ENCODE data around the gene LCE7A.

Gene LCE7A

DNA sequence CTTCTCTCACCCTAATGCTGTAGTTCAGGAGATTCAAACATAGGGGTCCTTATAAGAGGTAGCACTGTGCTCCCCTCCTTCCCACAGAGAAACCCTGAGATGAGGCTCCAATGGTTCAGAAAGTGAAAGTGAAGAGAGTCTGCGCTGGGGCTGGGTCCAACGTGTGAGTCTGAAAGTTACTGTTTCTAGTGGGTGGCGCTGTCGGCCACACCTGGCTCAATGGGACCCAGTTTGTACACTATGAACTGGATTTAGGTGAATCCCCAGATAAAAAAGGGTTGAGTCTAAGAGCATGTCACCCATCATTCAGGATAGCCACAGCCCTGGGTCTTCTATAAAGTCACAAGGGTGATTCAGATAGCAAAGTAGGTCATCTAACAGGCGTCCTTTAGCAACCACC, 21.1 kb downstream of the LCE7A start:
- no peak for DNase-seq

DNA sequence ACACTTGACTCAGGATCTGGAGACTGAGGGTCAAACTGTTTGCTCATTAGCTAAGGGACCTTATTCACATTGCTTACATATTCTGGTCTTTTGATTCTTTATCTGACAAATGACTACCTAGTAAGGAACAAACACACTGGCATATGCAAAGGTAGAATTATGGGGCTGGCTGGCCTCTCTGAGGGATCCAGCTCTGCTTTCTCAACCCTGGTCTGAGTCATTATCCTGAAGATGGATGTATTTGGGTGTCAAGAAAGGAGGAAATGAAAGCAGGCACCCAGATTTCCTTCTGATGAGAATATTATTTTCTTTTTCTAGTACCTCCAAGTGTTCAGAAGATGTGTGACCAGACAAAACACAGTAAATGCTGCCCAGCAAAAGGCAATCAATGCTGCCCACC, 24.3 kb downstream of the LCE7A start:
- no peak for DNase-seq

DNA sequence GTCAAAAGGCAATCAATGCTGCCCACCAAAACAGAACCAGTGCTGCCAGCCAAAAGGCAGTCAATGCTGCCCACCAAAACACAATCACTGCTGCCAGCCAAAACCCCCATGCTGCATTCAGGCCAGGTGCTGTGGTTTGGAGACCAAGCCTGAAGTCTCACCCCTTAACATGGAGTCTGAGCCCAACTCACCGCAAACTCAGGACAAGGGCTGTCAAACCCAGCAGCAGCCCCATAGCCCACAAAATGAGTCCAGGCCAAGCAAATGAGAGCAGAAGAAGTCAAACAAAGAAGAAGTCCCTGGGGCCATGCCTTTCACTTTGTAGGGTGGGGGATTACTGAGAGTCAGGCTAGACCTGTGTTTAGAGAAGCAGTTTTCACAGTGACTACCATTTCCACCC, 24.7 kb downstream of the LCE7A start:
- no peak for DNase-seq

DNA sequence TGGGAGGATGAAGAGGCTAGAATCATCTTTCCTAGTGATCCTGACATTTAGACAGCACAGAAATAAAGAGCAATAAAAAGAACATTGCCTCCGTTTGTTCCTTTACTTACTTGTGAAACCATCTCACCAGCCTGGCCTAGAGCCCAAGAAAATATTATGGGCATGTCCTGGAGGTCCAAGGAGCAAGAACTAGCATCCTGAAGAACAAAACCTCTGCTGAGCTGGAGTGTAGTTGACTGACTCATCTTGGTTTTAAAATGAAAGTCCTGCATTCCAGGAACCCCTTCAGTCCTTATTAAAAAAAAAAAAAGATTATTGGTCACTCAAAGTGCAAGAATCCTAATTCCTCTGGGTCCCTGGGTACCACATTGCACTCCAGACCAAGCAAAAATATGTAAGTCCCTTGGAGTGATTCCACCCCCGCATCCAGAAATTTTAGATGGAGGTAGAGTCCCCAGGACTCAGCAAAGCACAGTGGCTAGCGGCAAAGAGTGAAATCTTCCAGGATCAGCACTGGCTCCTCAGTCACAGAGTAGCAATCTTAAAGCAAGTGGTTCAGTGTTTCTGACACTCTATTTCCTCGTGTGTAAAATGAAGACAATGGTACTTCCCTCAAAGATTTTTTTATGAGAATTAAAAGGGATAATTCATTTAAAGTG, 25.3 kb downstream of the LCE7A start:
- DNase-seq = no peak

DNA sequence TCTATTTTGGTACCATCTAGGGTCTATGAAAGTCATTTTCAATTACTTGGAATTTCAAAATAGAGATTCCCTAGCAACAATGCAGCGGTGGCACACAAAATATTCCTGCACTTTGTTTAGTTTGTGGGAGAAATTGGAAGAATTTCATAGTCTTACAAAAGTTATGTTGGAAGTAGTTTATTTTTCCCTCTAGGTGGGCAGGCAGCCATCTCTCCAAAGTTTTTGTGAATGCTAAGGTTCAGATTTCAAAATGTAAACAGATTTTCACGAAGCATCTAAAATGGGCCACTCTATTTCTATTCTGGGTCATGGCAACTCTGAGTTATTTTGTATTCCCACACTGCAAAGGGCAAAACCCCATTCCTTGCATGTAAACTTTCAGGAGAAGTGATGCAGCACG, 26.3 kb downstream of the LCE7A start:
- no peak for DNase-seq

DNA sequence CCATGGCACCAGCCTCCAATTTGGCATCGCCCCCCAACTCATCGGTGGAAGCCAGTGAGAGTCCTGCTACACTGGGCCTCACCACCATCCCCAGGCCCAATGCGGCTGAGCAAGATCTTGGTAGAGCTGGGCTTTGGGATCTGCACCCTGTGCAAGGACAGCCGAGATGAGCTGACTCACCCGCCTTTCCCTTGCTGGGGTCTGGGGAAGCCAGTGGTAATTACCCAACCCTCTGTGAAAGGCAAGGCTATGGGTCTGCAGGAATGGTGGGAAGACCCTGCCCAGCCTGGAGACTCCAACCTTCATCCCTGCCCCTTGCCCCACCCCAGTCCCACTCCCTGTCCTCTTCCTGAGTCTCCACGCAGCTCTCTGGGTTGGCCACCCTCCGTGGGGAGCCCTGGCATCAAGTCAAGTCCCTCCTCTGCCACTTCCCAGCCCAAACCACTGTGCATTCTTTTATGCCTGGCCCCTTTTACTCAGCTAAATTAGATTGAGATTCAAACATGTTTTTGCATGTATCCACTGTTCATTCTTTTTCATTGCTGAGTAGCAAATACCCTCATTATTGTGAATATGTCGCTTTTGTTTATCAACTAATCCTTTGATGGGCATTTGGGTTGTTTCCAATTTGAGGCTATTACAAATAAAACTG, 27.1 kb downstream of the LCE7A start:
- DNase-seq = no peak

DNA sequence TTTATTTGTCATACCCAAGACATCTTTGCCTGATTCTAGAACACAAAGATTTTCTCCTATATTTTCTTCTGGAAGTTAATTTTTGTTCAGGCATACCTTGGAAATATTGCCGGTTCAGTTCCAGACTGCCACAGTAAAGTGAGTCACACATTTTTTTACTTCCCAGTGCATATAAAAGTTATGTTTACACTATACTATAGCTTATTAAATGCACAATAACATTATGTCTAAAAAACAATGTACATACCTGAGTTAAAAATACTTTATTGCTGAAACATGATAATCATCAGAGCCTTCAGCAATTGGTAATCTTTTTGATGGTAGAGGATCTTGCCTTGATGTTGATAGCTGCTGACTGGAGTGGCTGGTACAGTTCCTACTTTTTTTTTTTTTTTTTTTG, 28.3 kb downstream of the LCE7A start:
- no peak for DNase-seq

DNA sequence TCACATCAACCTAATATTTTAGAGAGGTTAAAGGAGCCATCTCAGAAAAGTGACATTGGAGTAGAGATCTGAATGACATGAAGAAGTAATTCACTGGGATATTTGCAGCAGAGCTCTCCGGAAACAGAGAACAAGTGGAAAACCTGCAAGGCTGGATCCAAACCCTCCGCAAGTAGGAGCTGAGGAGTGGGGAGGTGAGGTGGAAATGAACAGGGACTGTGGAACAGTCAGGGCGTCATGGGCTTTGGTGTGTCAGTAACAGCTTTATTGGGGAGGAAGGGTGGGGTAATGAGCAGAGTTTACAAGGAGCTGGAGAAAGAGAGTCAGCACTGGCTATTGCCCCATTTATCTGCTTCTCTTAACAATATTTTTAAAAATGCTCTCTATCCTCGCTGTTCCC, 39.2 kb downstream of the LCE7A start:
- DNase-seq = no peak

DNA sequence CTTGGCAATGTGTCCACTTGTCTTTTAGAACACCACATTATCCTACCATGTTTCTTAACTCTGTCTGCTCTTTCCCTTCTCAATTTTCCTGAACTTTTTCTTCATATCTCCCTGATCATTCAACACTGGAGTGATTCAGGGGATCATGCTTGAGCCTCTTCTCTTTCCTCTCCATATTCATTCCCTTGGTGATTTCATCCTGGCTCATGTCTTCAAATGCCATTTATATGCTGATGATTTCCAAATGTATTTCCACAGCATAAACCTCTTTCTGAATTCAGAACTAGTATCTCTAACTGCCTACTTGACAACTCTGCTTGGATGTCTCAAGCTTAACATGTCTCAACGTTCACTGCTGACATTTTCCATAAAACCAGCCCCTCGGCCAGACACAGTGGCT, 40.1 kb downstream of the LCE7A start:
- no peak for DNase-seq

DNA sequence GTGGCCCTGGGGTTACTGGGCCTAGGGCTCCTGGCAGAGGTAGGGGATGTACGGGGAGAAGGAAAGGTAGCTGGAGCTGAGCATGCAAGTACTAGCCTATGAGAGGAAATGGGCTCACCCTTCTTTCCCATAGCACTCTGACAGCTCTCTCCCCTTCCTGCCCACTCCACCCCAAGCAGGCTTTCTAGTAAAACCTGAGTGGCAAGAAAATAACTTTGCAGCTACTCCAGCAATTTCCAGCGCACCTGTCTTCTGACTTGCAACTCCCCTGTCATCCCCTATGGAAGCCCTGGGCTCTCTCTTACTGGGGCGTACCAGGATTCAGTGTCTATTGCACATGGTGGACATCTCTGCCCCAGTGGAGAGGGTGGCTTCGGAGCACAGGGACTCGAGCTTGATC, 41.8 kb downstream of the LCE7A start:
- no peak for DNase-seq

DNA sequence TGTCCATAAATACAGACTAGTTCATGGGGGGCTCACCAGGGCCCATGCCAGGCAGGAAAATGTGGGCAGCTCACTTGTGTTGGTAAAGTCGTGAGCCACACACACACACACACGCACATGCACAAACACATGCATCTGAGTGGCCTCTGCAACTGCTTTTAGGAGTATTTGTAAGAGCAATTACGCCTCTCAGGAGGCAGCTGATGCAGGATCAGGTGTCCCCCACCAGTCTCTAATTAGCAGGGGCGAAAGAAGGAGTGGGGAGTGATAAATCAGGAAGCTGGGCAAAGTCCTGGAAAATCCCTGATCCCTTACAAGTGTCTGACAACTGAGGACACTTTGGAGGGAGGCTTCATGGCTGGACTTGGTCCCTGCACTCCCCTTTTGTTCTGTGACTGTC, 42.8 kb downstream of the LCE7A start:
- DNase-seq = no peak

DNA sequence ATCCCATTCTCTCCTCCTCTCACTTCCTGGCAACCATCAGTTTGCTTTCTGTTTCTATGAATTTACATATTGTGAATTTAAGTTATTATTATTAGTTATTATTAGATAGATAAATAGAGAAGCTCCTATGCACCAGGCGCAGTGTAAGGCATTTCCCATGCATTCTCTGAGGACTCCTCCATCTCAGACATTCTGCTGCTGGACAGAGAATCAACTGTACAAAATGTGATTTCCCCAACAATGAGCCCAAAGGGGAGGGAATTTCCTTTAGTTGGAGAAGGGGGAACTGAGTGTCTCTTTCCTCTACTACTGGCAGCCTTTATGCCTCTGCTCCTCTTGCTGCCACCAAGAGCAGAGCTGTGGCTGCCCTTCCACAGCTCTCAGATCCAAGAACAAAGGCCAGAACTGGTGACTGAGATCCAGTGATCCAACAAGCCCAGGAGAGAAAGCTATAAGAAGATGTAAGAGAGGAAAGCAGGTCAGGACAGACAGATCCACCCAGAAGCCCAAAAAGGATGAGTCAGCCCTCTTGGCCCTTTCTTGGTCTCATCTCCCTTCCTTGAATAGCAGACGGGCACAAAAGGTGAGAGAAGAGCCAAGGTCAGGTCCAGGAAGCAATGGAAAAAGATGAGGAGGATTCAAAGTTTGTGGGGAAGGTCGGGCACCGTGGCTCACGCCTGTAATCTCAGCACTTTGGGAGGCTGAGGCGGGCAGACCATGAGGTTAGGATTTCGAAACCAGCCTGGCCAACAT, 45.1 kb downstream of the LCE7A start:
- no peak for DNase-seq

DNA sequence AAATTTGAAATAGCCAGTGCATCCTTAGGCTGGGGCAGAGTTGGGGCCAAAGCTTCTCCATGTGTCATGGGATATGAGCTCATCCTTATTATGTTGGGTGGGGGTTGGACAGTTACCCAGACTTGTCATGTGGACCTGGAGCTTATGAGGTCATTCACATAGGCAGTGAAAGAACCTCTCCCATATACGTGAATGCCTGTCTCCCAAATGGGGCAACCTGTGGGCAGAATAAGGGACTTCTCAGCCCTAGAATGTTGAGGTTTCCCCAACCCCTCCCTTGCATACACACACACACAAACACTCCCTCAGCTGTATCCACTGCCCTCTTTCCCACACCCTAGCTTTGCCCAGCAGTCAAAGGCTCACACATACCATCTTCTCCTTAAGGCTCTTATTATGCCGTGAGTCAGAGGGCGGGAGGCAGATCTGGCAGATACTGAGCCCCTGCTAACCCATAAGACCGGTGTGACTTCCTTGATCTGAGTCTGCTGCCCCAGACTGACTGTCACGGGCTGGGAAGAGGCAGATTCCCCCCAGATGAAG, 46.3 kb downstream of the LCE7A start:
- DNase-seq = no peak

DNA sequence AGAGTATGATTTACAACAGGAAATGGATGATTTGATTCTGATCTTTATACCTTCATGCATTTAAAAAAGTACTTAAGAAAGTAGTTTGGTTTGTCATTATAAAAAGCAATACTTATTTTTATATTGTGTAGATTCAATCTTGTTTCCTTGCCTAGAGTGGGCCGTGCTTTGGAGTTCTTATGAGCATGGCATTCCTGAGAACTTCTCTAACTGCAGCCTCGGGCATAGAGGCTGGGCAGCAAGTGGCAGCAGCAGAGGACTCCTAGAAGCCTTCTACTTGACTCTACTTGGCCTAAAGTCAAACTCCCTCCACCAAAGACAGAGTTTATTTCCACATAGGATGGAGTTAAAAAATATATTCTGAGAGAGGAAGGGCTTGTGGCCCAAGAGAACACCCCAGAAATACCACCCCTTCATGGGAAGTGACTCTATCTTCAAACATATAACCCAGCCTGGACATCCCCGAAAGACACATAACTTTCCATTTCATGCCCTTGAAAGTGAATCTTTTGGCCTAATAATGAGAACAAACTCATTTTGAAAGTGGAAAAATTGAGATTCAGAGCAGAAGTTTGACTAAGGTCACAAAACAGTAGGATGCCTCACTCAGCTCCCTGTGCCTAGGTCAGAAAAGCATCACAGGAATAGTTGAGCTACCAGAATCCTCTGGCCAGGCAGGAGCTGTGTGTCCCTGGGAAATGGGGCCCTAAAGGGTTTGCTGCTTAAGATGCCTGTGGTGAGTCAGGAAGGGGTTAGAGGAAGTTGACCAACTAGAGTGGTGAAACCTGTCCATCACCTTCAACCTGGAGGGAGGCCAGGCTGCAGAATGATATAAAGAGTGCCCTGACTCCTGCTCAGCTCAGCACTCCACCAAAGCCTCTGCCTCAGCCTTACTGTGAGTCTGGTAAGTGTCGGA, 48.1 kb downstream of the LCE7A start, which contains the start of gene IVL:
TSS of gene IVL (plus strand) at position 861 of the 916 bp plus-strand sequence. CDS start 1,252 bp downstream, outside the sequence.
- DNase-seq = no peak

DNA sequence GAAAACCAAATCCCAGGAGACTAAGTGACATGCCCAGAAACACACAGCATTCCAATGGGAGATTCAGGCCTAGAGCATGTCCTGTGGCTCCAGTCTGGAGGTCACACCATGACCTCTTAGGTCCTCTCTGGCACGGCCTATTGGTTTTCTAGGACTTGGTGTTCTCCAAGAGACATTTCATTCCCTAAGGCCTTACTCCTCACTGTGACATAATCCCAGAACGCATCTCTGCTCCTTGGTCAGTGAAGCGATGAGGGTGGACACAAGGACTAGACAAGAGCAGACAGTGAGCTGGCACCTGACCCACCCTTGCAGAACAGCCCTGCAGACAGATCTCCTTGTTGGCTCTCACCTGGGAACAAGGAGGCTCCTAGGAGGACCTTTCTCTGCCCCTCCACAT, 49.4 kb downstream of the LCE7A start:
- DNase-seq = no peak

All from stimulated activated CD4-positive, alpha-beta T cell treated with anti-CD3 and anti-CD28 coated beads, Interleukin-4, amount 100 ng/mL, for 1 hour (primary cell).